Left cardiac atrium (tissue), 4 donors: ENCODE results near the gene CLDN11. TPM values are rescaled to one million over a fixed set of nuclear protein-coding genes. Genes with fewer than 3 reads are reported as not detected.

Experiments used
- ATAC-seq, 2 donors: fragments of 200-7000 bp; cut with Tn5 transposase; one replicate each; pipeline ENCODE4 v1.9.1; 2020; ENCODE audit warnings: mild to moderate bottlenecking in 2 of 2, moderate library complexity in 2 of 2
- DNase-seq: peaks from one replicate; pipeline ENCODE4 v3.0.0-alpha.2; 2020
- intact Hi-C, 2 donors: fragments of 100-400 bp; cut with DNase I; formaldehyde crosslinking; loops; one replicate each; pipeline versions ENCODE4 v1.14.1 to v1.15.1; 2022 to 2023
- long read RNA-seq: library from polyadenylated mRNA; unstranded; transcript quantifications from one replicate; pipeline ENCODE4 v2.0.0, GENCODE V29; 2021
- total RNA-seq, 2 donors: library from RNA; stranded (reverse); fragmentation: NEBNext Ultra II Directional; extraction: Animal tissue kit (Norgen Biotek cat#: 25700); gene quantifications; one replicate each; pipeline ENCODE4 v1.2.1, GENCODE V29; 2021
- donor health status: DM: no; HTN: yes; CAD: no.
- donor health status: DM: no; HTN: yes; CAD: no; lungs with severe emphysema.
- donor health status: DM: yes; HTN: yes; CAD: no.
- donor health status: Dilated cardiomyopathy.

CLDN11 gene
- total RNA-seq, result 10 to 100 TPM in 1 of 2 donors, 1 to 10 TPM in 1; 9.4 to 12.9 TPM
- long read RNA-seq, result 0 reads

GRCh38 chr3:170418422-170419398 is at the start of gene CLDN11:
Gene CLDN11, plus strand, starts transcription at chr3:170418868. Its CDS starts 199 bp downstream, at chr3:170419067.
- peak; percentile 72 to 74 for ATAC-seq
- DNase-seq, result peak; percentile 68
- intact Hi-C loops, result loop anchor here in 1 of 2 donors (10.0 kb wide), 1 partner anchor 276 kb away; no protein-coding TSS in a partner anchor

GRCh38 chr3:170368921-170369320 is 49.7 kb upstream of the CLDN11 start:
- intact Hi-C loops, result no loop called here

GRCh38 chr3:170372190-170372879 is 46.3 kb upstream of the CLDN11 start:
- no peak for DNase-seq
- intact Hi-C loops, result no loop called here
- ATAC-seq, result no peak

More at GRCh38 chr3:170368921-170369320, 49.7 kb upstream of the CLDN11 start:
- DNase-seq, result no peak
- ATAC-seq, result no peak

GRCh38 chr3:170383567-170383966 is 35.1 kb upstream of the CLDN11 start:
- intact Hi-C loops, result no loop called here
- DNase-seq (no peak), ATAC-seq (peak in 1 of 2 donors; percentile 18)

- ATAC-seq, result no peak
- no peak for DNase-seq
Measured at GRCh38 chr3:170386468-170386867, 32.2 kb upstream of the CLDN11 start.

GRCh38 chr3:170387950-170388349 is 30.7 kb upstream of the CLDN11 start:
- no peak for ATAC-seq
- intact Hi-C loops, result no loop called here

More at GRCh38 chr3:170386468-170386867, 32.2 kb upstream of the CLDN11 start:
- intact Hi-C loops, result no loop called here

GRCh38 chr3:170391108-170391507 is 27.6 kb upstream of the CLDN11 start:
- intact Hi-C loops, result no loop called here
- ATAC-seq, result no peak
- no peak for DNase-seq

More at GRCh38 chr3:170387950-170388349, 30.7 kb upstream of the CLDN11 start:
- no peak for DNase-seq

GRCh38 chr3:170397685-170398084 is 21.0 kb upstream of the CLDN11 start:
- DNase-seq, result no peak
- intact Hi-C loops, result no loop called here
- peak in 1 of 2 donors; percentile 8 for ATAC-seq

- no peak for DNase-seq
- intact Hi-C loops, result no loop called here
- no peak for ATAC-seq
Measured at GRCh38 chr3:170405101-170405500, 13.6 kb upstream of the CLDN11 start.

GRCh38 chr3:170410428-170411029 is 8.1 kb upstream of the CLDN11 start:
- intact Hi-C loops, result loop anchor here (2.0 to 10.0 kb wide), 4 partner anchors 100 to 402 kb away; no protein-coding TSS in a partner anchor
- no peak for ATAC-seq
- no peak for DNase-seq

GRCh38 chr3:170413291-170413690 is 5.4 kb upstream of the CLDN11 start:
- DNase-seq, result no peak
- intact Hi-C loops, result loop anchor here (5.0 to 10.0 kb wide), 3 partner anchors 106 to 399 kb away; no protein-coding TSS in a partner anchor
- no peak for ATAC-seq

GRCh38 chr3:170414202-170414663 is 4.4 kb upstream of the CLDN11 start:
- no peak for DNase-seq

GRCh38 chr3:170417090-170417489 is 1.6 kb upstream of the CLDN11 start:
- intact Hi-C loops, result loop anchor here in 1 of 2 donors (10.0 kb wide), 1 partner anchor 278 kb away; no protein-coding TSS in a partner anchor
- ATAC-seq (no peak), DNase-seq (no peak)

More at GRCh38 chr3:170414202-170414663, 4.4 kb upstream of the CLDN11 start:
- intact Hi-C loops, result loop anchor here (2.0 to 10.0 kb wide), 4 partner anchors 107 to 398 kb away; no protein-coding TSS in a partner anchor
- ATAC-seq, result peak; percentile 39 to 47

GRCh38 chr3:170419557-170420087 is 954 bp downstream of the CLDN11 start:
- intact Hi-C loops, result loop anchor here in 1 of 2 donors (10.0 kb wide), 1 partner anchor 275 kb away; no protein-coding TSS in a partner anchor
- DNase-seq (peak; percentile 60), ATAC-seq (peak; percentile 67 to 70)

GRCh38 chr3:170420307-170420821 is 1.7 kb downstream of the CLDN11 start:
- intact Hi-C loops, result no loop called here
- DNase-seq (peak; percentile 62), ATAC-seq (peak; percentile 18 to 69)

- peak; percentile 65 for DNase-seq
- ATAC-seq, result peak in 1 of 2 donors; percentile 27
- intact Hi-C loops, result no loop called here
Measured at GRCh38 chr3:170421111-170421641, 2.5 kb downstream of the CLDN11 start.

- no peak for DNase-seq
- no peak for ATAC-seq
- intact Hi-C loops, result no loop called here
Measured at GRCh38 chr3:170421758-170422157, 3.1 kb downstream of the CLDN11 start.

GRCh38 chr3:170423001-170423615 is 4.4 kb downstream of the CLDN11 start:
- no peak for DNase-seq
- intact Hi-C loops, result no loop called here
- no peak for ATAC-seq
